ENCODE results near the gene FAM13B. TPM values are rescaled to one million over a fixed set of nuclear protein-coding genes. Genes with fewer than 3 reads are reported as not detected.

The FAM13B gene
- total RNA-seq, 1 experiment from 2014 or later = 13.0 TPM

- H2AFZ ChIP-seq (ENCODE audit: low read length) = no peak overlapping the region
- DNase-seq (no peak), ATAC-seq (no peak)
- TF ChIP-seq EZH2 (IDR thresholded peaks at IDR 0.05; ENCODE audit: low read length, unreplicated experiment) (no peak), CTCF (conservative IDR thresholded peaks at IDR 0.05; ENCODE audit: low read depth, low read length) (no peak), EZH2phosphoT487 (IDR thresholded peaks at IDR 0.05; ENCODE audit: borderline replicate concordance, low read length) (no peak)
- ChIA-PET CTCF (no interaction called here), POLR2A (ENCODE audit: unreplicated experiment) (no interaction called here)
- H3K4me3 ChIP-seq (ENCODE audit: low read length) = no peak overlapping the region
- H3K36me3 ChIP-seq (ENCODE audit: low read depth, low read length) = peaks cover 15% of the 10 kb centered on the region; the same call in 1 of the 2 replicates
- H3K79me2 ChIP-seq (ENCODE audit: low read length) = no peaks in the 10 kb centered on the region
- no peaks in the 10 kb centered on the region for H3F3A ChIP-seq (ENCODE audit: low read length, unreplicated experiment)
- no peaks in the 10 kb centered on the region for H4K20me1 ChIP-seq (ENCODE audit: low read length)
- intact Hi-C loops (cut with micrococcal nuclease) = no loop called here
- BruUV-seq (replicated peaks) = no TSS peak
- no peaks in the 10 kb centered on the region for H3K9me2 ChIP-seq (replicated peaks; ENCODE audit: low read length)
- H3K9ac ChIP-seq (ENCODE audit: low read length) = no peak overlapping the region
- no peaks in the 10 kb centered on the region for H3K9me3 ChIP-seq (ENCODE audit: low read length)
- H3K4me2 ChIP-seq (ENCODE audit: low read length) = no peak overlapping the region
- H3K27ac ChIP-seq (ENCODE audit: low read length) = no peak overlapping the region
- H3K27me3 ChIP-seq (ENCODE audit: low read length) = no peaks in the 10 kb centered on the region
- no peaks in the 10 kb centered on the region for H3K4me1 ChIP-seq (ENCODE audit: insufficient read depth, low read length)
Measured at GRCh38 chr5:137935694-137936093, 97.2 kb downstream of the FAM13B start.

- no peak overlapping the region for H3K9ac ChIP-seq (ENCODE audit: low read length)
- H3K27ac ChIP-seq (ENCODE audit: low read length) = no peak overlapping the region
- DNase-seq = no peak
- CTCF ChIA-PET = no interaction called here
- no peak for TF ChIP-seq CTCF (conservative IDR thresholded peaks at IDR 0.05; ENCODE audit: low read depth, low read length)
- no peak for TF ChIP-seq EZH2phosphoT487 (IDR thresholded peaks at IDR 0.05; ENCODE audit: borderline replicate concordance, low read length)
- TF ChIP-seq EZH2 (IDR thresholded peaks at IDR 0.05; ENCODE audit: low read length, unreplicated experiment) = no peak
- H3K9me3 ChIP-seq (ENCODE audit: low read length) = no peaks in the 10 kb centered on the region
- no TSS peak for BruUV-seq (replicated peaks)
- H3K27me3 ChIP-seq (ENCODE audit: low read length) = no peaks in the 10 kb centered on the region
- H3K4me1 ChIP-seq (ENCODE audit: insufficient read depth, low read length) = no peaks in the 10 kb centered on the region
- no peak overlapping the region for H3K4me3 ChIP-seq (ENCODE audit: low read length)
- intact Hi-C loops (cut with micrococcal nuclease) = no loop called here
- no peaks in the 10 kb centered on the region for H3K9me2 ChIP-seq (replicated peaks; ENCODE audit: low read length)
- H3K4me2 ChIP-seq (ENCODE audit: low read length) = no peak overlapping the region
- H2AFZ ChIP-seq (ENCODE audit: low read length) = no peak overlapping the region
- no peaks in the 10 kb centered on the region for H4K20me1 ChIP-seq (ENCODE audit: low read length)
- H3F3A ChIP-seq (ENCODE audit: low read length, unreplicated experiment) = no peaks in the 10 kb centered on the region
- no peaks in the 10 kb centered on the region for H3K79me2 ChIP-seq (ENCODE audit: low read length)
- POLR2A ChIA-PET (ENCODE audit: unreplicated experiment) = no interaction called here
- peaks cover 15% of the 10 kb centered on the region; the same call in 1 of the 2 replicates for H3K36me3 ChIP-seq (ENCODE audit: low read depth, low read length)
- ATAC-seq = no peak
Measured at GRCh38 chr5:137935190-137935589, 97.7 kb downstream of the FAM13B start.

GRCh38 chr5:137933491-137933911, 99.4 kb downstream of the FAM13B start:
- H3K9me2 ChIP-seq (replicated peaks; ENCODE audit: low read length) = no peaks in the 10 kb centered on the region
- no peaks in the 10 kb centered on the region for H3K4me1 ChIP-seq (ENCODE audit: insufficient read depth, low read length)
- no peaks in the 10 kb centered on the region for H4K20me1 ChIP-seq (ENCODE audit: low read length)
- H3K36me3 ChIP-seq (ENCODE audit: low read depth, low read length) = no peaks in the 10 kb centered on the region
- POLR2A ChIA-PET (ENCODE audit: unreplicated experiment) = no interaction called here
- H3K9ac ChIP-seq (ENCODE audit: low read length) = no peak overlapping the region
- no peak for ATAC-seq
- no peaks in the 10 kb centered on the region for H3K27me3 ChIP-seq (ENCODE audit: low read length)
- H3K4me3 ChIP-seq (ENCODE audit: low read length) = no peak overlapping the region
- BruUV-seq (replicated peaks) = no TSS peak
- no peak overlapping the region for H2AFZ ChIP-seq (ENCODE audit: low read length)
- H3K9me3 ChIP-seq (ENCODE audit: low read length) = no peaks in the 10 kb centered on the region
- no peak overlapping the region for H3K4me2 ChIP-seq (ENCODE audit: low read length)
- no peak overlapping the region for H3K27ac ChIP-seq (ENCODE audit: low read length)
- no peaks in the 10 kb centered on the region for H3F3A ChIP-seq (ENCODE audit: low read length, unreplicated experiment)
- H3K79me2 ChIP-seq (ENCODE audit: low read length) = no peaks in the 10 kb centered on the region
- CTCF ChIA-PET = no interaction called here
- no peak for DNase-seq
- intact Hi-C loops (cut with micrococcal nuclease) = no loop called here
- TF ChIP-seq CTCF (conservative IDR thresholded peaks at IDR 0.05; ENCODE audit: low read depth, low read length) (no peak), EZH2phosphoT487 (IDR thresholded peaks at IDR 0.05; ENCODE audit: borderline replicate concordance, low read length) (no peak), EZH2 (IDR thresholded peaks at IDR 0.05; ENCODE audit: low read length, unreplicated experiment) (no peak)
